SK-N-MC (cell line): Measurements from ENCODE around the gene FSIP1.

ENCODE experiments used
- EZH2 ChIP-seq: fragments of 200-600 bp; sonication (generic); IDR thresholded peaks from one replicate; pipeline ENCODE4 v1.6.1; 2017; ENCODE audit warnings: antibody characterized with exemption
- FOXP2 ChIP-seq: optimal IDR thresholded peaks from 2 replicates; pipeline ENCODE3; 2011; ENCODE audit warnings: mild to moderate bottlenecking, moderate library complexity; ENCODE audit not compliant: insufficient read depth; ENCODE audit errors: extremely low read length, control extremely low read depth
- POLR2AphosphoS5 ChIP-seq: IDR thresholded peaks from 2 replicates; pipeline ENCODE4 v1.6.1; 2012; ENCODE audit warnings: mild to moderate bottlenecking, low read depth, low read length, borderline replicate concordance

- TF ChIP-seq POLR2AphosphoS5 = no peak
- TF ChIP-seq EZH2 = no peak
- TF ChIP-seq FOXP2 = no peak
Observed at GRCh38 chr15:39803016-39803415, 20.4 kb upstream of the FSIP1 start.
